PC-9 (cell line): ENCODE data around the gene WDR7.

ENCODE experiments used
- CTCF ChIP-seq: fragments of 200-600 bp; sonication (generic); conservative IDR thresholded peaks from 2 replicates; pipeline ENCODE4 v1.6.1; 2017; ENCODE audit warnings: mixed run types, antibody characterized with exemption, mild to moderate bottlenecking, moderate library complexity
- EZH2 ChIP-seq: fragments of 200-600 bp; sonication (generic); IDR thresholded peaks from 2 replicates; pipeline ENCODE4 v1.8.0; 2017; ENCODE audit warnings: antibody characterized with exemption, low read depth

DNA sequence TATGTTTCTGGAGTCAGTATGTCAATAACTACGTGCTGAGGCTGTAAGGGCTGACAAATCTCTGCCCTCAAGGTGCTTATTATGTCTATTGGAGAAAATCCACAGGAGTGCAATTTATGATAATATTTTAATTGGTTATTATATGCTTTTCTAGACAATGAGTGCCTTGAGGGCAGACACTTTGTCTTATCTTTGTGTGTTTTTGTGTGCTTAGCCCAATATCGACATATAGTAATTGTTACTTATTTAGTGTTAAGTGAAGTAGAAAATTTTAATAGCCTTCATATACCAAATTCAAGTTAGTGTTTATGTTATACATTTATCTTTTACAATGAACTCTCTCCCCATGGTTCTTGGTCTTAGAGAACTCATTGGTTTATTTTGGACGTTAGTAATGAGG lies 118.9 kb downstream of the WDR7 start:
- no peak for TF ChIP-seq CTCF
- no peak for TF ChIP-seq EZH2
